Anterior cingulate cortex (tissue), 58 donors: ENCODE results near the gene MRPL43.
A peak's percentile ranks its signal among the peaks of the same experiment; 100 is the strongest.
"Not testable (repeated sequence)": the region's sequence is repeated elsewhere in the genome, so short reads cannot be mapped to it uniquely, and the experiment has no call there.

Source experiments
- DNase-seq, 58 donors: peaks; one replicate each; lab custom pipeline; 2025; lab: John Stamatoyannopoulos, UW

The MRPL43 gene

DNA sequence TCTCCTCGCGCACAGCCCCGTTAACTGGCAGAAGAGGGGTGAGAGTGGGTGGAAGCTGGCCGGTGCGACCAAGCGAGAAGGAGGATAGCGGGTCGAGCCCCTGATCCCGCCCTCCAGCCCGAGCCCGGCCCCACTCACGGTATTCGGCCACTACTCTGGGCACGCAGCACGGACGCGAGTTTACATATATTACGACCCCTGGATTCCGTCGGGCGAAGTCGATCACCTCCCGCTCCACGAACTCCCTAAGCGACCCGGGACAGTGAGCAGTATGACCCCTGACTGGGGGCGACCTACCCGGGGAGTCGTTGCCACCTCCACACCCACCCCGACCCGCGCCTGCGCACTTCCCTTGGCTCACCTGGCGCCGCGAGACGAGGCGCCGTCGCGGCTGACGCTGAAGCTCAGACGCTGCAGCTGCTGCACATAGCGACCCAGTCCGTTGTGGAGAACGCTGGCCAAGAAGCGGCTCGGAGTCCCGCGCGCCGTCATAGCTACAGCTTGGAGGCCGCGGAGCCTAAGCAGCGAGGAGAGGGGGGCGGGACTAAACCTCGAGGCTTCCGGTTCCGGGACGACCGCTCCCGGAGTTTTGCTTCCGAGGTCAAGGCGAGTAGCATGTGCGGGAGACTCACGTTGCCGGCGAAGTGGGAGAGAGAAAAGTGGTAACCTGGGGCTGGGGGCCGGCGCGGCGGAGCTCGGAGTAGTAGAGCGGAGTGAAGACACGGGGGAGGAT, at the start of gene MRPL43, which contains the start of gene TWNK:
MRPL43 (minus strand) TSS at position 546 of the 733 bp plus-strand sequence; CDS start at position 492, 54 bp downstream.
TWNK (plus strand) TSS at position 592 of the 733 bp plus-strand sequence. CDS start 668 bp downstream, outside the sequence.
- peak; percentile 24 to 92 (median 80) for DNase-seq

DNA sequence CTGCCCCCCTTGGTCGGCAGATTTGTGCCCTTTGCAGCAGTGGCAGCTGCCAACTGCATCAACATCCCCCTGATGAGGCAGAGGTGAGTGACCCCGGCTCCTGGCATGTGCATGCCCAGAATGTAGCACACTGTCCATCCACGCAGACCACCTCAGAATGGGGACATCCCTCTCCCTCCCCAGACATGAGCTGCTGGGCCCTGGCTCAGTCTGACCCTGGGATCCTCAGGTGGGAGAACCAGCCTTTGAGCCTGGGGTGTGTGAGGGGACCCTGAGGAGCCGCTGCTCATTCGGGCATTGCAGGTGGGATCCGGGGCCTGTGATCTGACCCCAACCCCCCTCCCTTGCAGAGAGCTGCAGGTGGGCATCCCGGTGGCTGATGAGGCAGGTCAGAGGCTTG, 49.4 kb upstream of the MRPL43 start:
- DNase-seq = no peak

DNA sequence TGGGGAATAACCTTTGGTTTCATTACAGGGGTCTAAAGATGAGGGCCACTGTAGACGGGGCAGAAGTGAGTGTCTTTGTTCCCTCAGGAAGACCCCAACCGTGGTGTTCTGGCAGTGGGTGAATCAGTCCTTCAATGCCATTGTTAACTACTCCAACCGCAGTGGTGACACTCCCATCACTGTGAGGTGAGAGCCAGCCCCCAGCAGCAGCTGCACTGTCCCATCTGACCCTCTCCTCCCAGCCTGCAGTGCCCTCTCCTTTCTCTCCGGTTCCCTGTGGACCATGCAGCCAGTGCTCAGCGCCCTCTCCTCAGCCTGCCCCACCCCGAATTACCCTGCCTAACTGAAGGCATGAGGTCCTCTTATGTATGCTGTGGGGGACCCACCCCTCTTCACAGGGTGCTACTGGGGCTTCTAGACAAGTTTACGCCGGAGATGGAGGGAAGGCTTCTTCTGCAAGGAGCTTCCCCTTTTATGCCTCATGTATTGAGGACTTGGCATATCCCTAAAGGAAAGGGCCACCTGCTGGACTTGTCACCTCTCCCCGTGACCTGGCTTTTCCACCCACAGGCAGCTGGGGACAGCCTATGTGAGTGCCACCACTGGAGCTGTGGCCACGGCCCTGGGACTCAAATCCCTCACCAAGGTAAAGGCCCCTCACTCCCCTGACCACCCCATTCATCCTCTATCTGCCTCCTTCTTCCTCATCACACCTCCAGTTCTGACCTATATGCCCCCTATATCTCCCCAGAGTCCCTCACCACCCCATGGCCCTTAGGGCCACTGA, 48.8 kb upstream of the MRPL43 start:
- no peak for DNase-seq

GRCh38 chr10:101035314-101035713, 48.0 kb upstream of the MRPL43 start:
- DNase-seq = no peak

DNA sequence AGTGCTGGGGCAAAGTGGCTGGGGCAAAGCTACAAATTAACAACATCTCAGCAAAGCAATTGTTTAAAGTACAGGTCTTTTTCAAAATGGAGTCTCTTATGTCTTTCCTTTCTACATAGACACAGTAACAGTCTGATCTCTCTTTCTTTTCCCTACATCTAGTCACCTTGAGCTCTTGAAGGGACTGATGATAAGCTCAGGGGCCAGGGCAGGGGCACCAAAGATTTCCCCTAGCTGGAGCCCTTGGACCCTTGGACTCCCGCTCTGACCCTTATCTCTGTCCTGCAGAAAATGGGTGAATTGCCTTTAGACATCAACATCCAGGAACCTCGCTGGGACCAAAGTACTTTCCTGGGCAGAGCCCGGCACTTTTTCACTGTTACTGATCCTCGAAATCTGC, 47.1 kb upstream of the MRPL43 start:
- not testable (repeated sequence) for DNase-seq

GRCh38 chr10:101033276-101033675, 46.0 kb upstream of the MRPL43 start:
- DNase-seq = no peak

- peak in 57 of 58 donors; percentile 25 to 88 (median 70) for DNase-seq
Measured at GRCh38 chr10:101032637-101033224, 45.4 kb upstream of the MRPL43 start.

DNA sequence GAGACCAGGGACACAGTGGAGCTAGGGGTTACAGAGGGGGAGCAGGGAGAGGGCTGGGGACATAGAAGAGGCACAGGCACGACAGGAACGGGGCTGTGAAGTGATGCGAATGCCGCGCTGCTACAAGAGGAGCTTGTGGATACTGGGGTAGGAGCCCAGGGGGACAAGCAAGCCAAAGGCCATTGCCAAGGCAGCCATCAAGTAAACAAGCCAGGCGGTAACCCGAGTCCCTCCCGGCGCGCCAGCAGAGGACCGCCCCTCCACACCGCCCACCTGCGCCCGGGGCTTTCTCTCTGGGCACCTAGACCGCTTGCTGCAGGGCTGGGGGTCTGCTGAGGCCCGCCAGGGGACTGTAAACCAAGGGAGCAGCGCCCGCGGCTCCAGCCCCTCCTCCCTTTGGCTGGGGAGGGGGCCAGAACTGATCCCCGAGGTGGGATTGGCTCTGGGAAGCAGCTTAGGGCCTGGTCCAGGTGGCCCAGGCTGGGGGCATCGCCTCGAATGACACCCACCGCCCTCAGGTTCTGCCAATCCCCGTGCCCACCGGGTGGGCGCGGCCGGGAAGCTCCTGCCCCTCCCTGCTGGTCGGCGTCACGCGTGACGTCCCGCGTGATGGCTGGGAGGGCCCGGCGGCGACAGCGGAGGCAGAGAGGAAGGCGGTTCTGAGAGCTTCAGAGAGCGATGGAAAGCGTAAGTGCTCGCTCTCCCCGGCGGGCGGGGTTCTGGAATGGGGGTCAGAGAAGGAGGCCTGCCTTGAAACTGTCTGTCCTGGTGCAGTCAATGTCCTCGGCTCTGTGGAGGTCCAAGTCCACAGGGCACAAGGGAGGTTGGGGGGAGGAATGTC, 44.7 kb upstream of the MRPL43 start:
- peak in 57 of 58 donors; percentile 36 to 92 (median 82) for DNase-seq

- DNase-seq = peak; percentile 51 to 98 (median 92)
Measured at GRCh38 chr10:101031128-101031795, 44.0 kb upstream of the MRPL43 start, which contains the start of the genes PDZD7 and SFXN3. PDZD7 (minus strand) TSS chr10:101031129; CDS start chr10:101030219, 910 bp downstream. SFXN3 (plus strand) TSS chr10:101031234; CDS start chr10:101034695, 3,461 bp downstream.

DNA sequence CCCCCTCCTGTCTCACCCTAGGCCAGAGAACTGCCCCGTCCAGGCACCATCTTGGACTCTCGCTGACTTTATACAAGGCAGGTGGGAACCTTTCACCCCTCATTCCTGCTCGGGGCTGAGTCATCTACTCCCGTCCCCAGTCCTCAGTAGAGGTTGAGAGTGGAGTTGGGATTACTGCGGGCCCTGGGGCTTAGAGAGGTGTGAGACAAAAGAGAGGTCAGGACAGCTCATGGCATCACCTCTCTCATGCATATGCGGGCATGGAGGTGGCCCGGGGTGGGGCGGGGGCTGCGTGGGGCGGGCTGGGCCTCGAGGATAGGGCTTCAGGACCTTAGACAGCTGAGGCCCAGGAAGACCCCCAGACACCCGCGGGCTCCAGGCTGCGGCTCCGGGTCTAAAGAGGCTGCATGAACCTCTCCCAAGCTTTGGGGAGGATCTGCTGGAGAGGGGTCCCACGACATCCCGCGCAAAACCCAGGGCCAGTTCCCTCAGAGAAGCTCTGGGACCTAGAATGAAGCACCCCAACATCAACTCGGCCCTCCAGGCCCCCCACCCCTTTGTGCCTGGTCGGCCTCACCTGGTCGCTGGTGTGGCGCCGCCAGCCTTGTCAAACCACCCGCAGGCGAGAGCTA, 43.3 kb upstream of the MRPL43 start:
- DNase-seq = no peak

DNA sequence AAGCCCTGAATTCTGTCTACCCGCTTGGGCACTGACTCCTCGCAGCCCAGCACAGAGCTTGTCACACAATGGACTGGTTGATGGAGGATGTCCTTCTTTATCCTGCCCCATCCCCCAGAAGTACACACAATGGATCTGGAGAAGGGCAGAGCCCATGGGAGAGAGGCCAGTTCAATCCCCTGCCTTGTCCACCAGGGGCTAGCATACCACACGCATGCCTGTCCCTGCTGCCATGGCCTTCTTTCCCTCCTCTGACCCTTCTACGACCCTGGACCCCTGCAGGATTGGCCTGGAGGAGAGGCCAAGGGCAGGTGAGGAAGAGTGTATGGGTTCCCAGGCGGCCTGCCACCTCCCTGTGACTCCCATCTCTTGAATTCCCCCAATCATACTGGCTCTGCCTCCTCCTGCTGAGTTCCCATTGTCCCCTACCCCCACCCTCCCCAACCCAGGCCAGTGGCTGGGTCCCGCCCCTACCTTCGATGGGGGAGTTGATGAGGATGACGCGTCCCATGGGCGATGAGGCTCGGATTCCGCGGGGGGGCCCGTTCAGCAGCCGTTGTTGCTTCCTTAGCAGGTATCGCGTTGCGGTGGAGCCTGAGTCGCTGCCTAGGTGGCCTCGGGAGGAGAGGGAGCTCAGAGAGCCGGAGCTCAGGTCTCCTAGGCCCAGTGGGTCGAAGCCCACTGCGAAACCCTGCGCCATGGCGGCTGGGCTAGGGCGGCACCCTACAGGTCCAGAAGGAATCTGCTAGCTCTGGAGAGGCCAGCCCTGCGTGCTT, 42.4 kb upstream of the MRPL43 start:
- DNase-seq = peak in 1 of 58 donors; percentile 9

GRCh38 chr10:101028446-101029337, 41.4 kb upstream of the MRPL43 start:
- no peak for DNase-seq

GRCh38 chr10:101027106-101027720, 39.9 kb upstream of the MRPL43 start:
- DNase-seq = no peak

DNA sequence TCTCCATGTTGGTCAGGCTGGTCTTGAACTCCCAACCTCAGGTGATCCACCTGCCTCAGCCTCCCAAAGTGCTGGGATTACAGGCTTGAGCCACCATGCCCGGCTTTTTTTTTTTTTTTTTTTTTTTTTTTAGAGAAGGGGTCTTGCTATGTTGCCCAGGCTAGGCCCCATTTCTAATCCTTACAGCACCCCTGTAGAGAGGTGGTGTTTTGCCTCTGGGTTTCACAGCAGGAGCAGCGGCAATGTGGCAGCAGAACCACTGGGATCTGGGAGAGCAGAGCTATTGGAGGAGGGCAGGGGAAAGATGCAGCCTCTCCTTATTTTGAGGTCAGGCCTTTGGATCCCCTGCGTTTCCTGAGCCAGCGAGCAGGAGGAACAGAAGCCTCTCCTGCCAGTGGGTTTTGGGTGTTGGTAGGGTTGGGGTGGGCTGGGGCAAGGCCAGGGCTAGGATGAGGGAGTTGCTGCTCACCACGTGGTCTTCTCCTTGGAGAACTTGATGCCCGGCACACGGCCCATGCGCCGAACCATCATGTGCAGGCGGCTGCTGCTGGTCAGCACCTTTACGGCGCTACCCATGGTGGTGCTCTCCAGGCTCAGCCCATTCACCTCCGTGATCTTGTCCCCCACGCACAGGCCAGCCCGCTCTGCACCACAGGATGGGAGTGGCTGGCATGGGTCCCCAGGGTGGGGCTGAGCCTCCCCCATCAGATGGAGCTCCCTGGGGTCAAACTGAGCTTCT, 35.8 kb upstream of the MRPL43 start:
- DNase-seq = no peak

DNA sequence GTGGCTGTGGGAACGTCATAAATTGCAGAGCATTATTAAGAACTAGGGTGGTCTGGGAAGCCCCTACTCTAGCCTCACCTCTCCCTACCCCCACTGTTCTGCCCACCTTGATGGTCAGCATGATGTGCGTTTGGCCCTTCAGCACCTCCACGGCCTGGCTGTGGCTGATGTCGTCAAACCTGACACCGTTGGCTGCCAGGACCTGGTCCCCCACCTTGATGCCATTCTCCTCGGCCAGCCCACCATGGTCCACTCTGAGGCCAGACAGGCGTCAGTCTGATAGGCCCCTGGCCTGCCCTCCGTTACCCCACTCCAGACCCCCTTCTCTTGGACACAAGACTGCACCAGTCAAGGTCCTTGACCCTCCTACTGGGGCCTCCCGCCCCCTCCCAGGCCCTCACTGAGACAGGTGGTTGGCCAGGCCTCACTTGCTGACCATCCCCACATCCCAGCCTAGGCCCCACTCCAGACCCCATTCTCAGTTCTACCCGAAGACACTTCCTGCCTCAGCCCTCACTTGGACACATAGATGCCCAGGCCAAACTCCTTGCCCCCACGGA, 34.5 kb upstream of the MRPL43 start:
- no peak for DNase-seq

GRCh38 chr10:101021239-101021638, 33.9 kb upstream of the MRPL43 start:
- no peak for DNase-seq
